Ovary (tissue), 3 donors: Measurements from ENCODE around the gene EIF3C.
"Not testable (repeated sequence)": the region's sequence is repeated elsewhere in the genome, so short reads cannot be mapped to it uniquely, and the experiment has no call there.

ENCODE experiments used
- EP300 ChIP-seq: sonication (generic); formaldehyde crosslinking; IDR thresholded peaks from one replicate; pipeline ENCODE4 v1.6.1; 2017; ENCODE audit warnings: antibody characterized with exemption
- POLR2A ChIP-seq: fragments of 450-650 bp; IDR thresholded peaks from one replicate; pipeline ENCODE4 v1.6.1; 2017; ENCODE audit warnings: antibody characterized with exemption, mild to moderate bottlenecking, moderate library complexity
- TF ChIP-seq, protein P1 (sequence below), 3 donors: fragments of 450-650 bp in 2 of 3; fragments of 200-600 bp in 1 of 3; IDR thresholded peaks; one replicate each; pipeline versions ENCODE4 v1.5.1 to v1.8.0; 2016 to 2022; ENCODE audit warnings: antibody characterized with exemption in 3 of 3, mild to moderate bottlenecking in 1 of 3
- donor health status: DM: no; HTN: no; CAD: no.

DNA sequence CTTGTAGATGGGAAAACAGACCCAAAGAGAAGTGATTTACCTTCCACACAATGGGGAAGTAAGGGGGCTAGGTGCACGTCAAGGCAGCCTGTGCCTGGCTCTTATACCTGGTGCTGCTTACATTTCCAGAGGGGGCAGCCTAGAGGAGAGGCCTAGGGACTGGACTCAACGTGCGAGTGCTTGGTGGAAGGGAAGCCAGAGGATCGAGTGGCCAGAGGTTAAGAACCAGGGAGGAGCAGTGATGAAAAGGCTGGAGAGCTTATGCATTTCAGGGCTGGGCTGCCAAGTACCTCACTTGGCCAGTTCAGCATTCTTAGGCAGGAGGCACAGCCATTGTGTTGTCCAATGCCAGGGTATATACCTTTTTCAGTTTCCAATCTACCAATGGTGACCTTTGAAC, 43.1 kb upstream of the EIF3C start:
- TF ChIP-seq, protein P1, sequence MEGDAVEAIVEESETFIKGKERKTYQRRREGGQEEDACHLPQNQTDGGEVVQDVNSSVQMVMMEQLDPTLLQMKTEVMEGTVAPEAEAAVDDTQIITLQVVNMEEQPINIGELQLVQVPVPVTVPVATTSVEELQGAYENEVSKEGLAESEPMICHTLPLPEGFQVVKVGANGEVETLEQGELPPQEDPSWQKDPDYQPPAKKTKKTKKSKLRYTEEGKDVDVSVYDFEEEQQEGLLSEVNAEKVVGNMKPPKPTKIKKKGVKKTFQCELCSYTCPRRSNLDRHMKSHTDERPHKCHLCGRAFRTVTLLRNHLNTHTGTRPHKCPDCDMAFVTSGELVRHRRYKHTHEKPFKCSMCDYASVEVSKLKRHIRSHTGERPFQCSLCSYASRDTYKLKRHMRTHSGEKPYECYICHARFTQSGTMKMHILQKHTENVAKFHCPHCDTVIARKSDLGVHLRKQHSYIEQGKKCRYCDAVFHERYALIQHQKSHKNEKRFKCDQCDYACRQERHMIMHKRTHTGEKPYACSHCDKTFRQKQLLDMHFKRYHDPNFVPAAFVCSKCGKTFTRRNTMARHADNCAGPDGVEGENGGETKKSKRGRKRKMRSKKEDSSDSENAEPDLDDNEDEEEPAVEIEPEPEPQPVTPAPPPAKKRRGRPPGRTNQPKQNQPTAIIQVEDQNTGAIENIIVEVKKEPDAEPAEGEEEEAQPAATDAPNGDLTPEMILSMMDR (IDR thresholded peaks at IDR 0.05), result not testable (repeated sequence)
- TF ChIP-seq EP300, POLR2A: not testable (repeated sequence)
